K562 (cell line): Measurements from ENCODE around the gene SLC25A29. TPM values are rescaled to one million over a fixed set of nuclear protein-coding genes. Genes with fewer than 3 reads are reported as not detected.
A peak's percentile ranks its signal among the peaks of the same experiment; 100 is the strongest.

Experiments
- CBX8 ChIP-seq: fragments of 200-600 bp; sonication (generic); IDR thresholded peaks from 2 replicates; pipeline ENCODE4 v1.6.1; 2012; ENCODE audit warnings: borderline replicate concordance, mixed run types, low read depth, mild to moderate bottlenecking, moderate library complexity, mixed read lengths, low read length, control low read depth, inconsistent platforms; ENCODE audit not compliant: poor library complexity, severe bottlenecking; ENCODE audit errors: extremely low read depth
- CC2D1A ChIP-seq: fragments of 450-650 bp; IDR thresholded peaks from 2 replicates; pipeline ENCODE4 v1.6.1; 2017; ENCODE audit warnings: mild to moderate bottlenecking
- CEBPB ChIP-seq: fragments of 450-650 bp; IDR thresholded peaks from 2 replicates; pipeline ENCODE4 v1.6.1; 2016; ENCODE audit warnings: missing genetic modification characterization, missing compliant biosample characterization
- CREM ChIP-seq: IDR thresholded peaks from 2 replicates; pipeline ENCODE4 v1.6.1; 2014; ENCODE audit warnings: antibody characterized with exemption, low read depth
- ETV5 ChIP-seq: sonication (generic); formaldehyde crosslinking; IDR thresholded peaks from 2 replicates; pipeline ENCODE4 v1.4.0; 2020; ENCODE audit warnings: low read depth, mild to moderate bottlenecking, missing genetic modification reagents
- FOXM1 ChIP-seq, 2 experiments: fragments of 450-650 bp in 1 of 2; sonication (generic) in 1 of 2; formaldehyde crosslinking in 1 of 2; IDR thresholded peaks; 2 replicates each; pipeline versions ENCODE4 v1.6.1 to v1.9.0; 2017 to 2022; ENCODE audit warnings: low read depth in 2 of 2, mild to moderate bottlenecking in 2 of 2, missing genetic modification reagents in 1 of 2, moderate library complexity in 1 of 2
- KLF1 ChIP-seq: fragments of 450-650 bp; IDR thresholded peaks from 2 replicates; pipeline ENCODE4 v1.6.1; 2016; ENCODE audit warnings: missing genetic modification characterization, missing compliant biosample characterization
- MBD2 ChIP-seq: sonication (generic); IDR thresholded peaks from 2 replicates; pipeline ENCODE4 v1.6.1; 2016; ENCODE audit warnings: low read depth, borderline replicate concordance
- NONO ChIP-seq, 2 experiments: fragments of 200-400 bp in 1 of 2; fragments of 450-650 bp in 1 of 2; formaldehyde crosslinking in 1 of 2; IDR thresholded peaks; 2 replicates each; pipeline ENCODE4 v1.6.1; 2017; ENCODE audit warnings: low read depth in 2 of 2, mild to moderate bottlenecking in 2 of 2, moderate library complexity in 2 of 2, low read length in 1 of 2
- NR2C1 ChIP-seq, 2 experiments: fragments of 450-650 bp; IDR thresholded peaks; 2 replicates each; pipeline ENCODE4 v1.6.1; 2017; ENCODE audit warnings: mild to moderate bottlenecking in 2 of 2, antibody characterized with exemption in 1 of 2, inconsistent platforms in 1 of 2, missing compliant biosample characterization in 1 of 2, missing genetic modification characterization in 1 of 2
- RUNX1 ChIP-seq: sonication (generic); IDR thresholded peaks from 2 replicates; pipeline ENCODE4 v1.6.1; 2016; ENCODE audit warnings: antibody characterized with exemption, low read depth
- SETDB1 ChIP-seq: IDR thresholded peaks from one replicate; pipeline ENCODE4 v1.6.1; 2012; ENCODE audit warnings: low read length, control low read depth, inconsistent platforms
- TCF7L2 ChIP-seq: fragments of 150-350 bp; IDR thresholded peaks from 2 replicates; pipeline ENCODE4 v1.6.1; 2016; ENCODE audit warnings: low read depth, mild to moderate bottlenecking, low read length, moderate library complexity
- ZNF165 ChIP-seq: fragments of 250-450 bp; sonication (Bioruptor Pico); IDR thresholded peaks from 2 replicates; pipeline ENCODE4 v1.4.0; 2020; ENCODE audit warnings: borderline replicate concordance
- ZNF174 ChIP-seq: fragments of 250-450 bp; sonication (Bioruptor Pico); IDR thresholded peaks from 2 replicates; pipeline ENCODE4 v1.4.0; 2020; ENCODE audit warnings: mild to moderate bottlenecking
- polyA plus RNA-seq, 8 experiments: library from polyadenylated mRNA; depleted of rRNA in 4 of 8; stranded (reverse) in 5 of 8; unstranded in 3 of 8; fragments of >200 nt; fragmentation: Nextera tagmentation in 2 of 8; fragmentation: Illumina TruSeq in 1 of 8; extraction: Ambion mirVana in 2 of 8; extraction: Trizol in 1 of 8; gene quantifications; 2 replicates each; pipeline versions ENCODE4 v1.2.1 to v1.2.3, GENCODE V29; 2011 to 2014; ENCODE audit warnings: inconsistent platforms in 1 of 8, missing spikeins in 1 of 8
- total RNA-seq, 7 experiments: library from RNA; depleted of rRNA in 6 of 7; stranded (reverse); fragments of >200 nt in 6 of 7; fragmentation: Illumina TruSeq in 2 of 7; extraction: Trizol in 2 of 7; gene quantifications; 2 replicates each; pipeline versions ENCODE4 v1.2.1 to v1.2.3, GENCODE V29; 2011 to 2021; ENCODE audit warnings: low replicate concordance in 1 of 7
- TF ChIP-seq, protein P1 (sequence below): fragments of 450-650 bp; IDR thresholded peaks from 2 replicates; pipeline ENCODE4 v1.6.1; 2016; ENCODE audit warnings: missing biosample characterization, missing genetic modification characterization
- TF ChIP-seq, protein P2 (sequence below), 3 experiments: fragments of 200-800 bp in 1 of 3; sonication (Bioruptor generic) in 1 of 3; sonication (generic) in 1 of 3; formaldehyde crosslinking in 1 of 3; IDR thresholded peaks; 2 replicates each; pipeline versions ENCODE4 v1.6.1 to v1.8.0; 2016 to 2022; ENCODE audit warnings: mild to moderate bottlenecking in 2 of 3, missing compliant biosample characterization in 2 of 3, missing genetic modification characterization in 2 of 3, missing genetic modification reagents in 1 of 3
- TF ChIP-seq, protein P3 (sequence below): conservative IDR thresholded peaks from 2 replicates; pipeline ENCODE4 v1.6.1; 2011; ENCODE audit warnings: low read depth, mild to moderate bottlenecking, low read length; ENCODE audit not compliant: control insufficient read depth
- TF ChIP-seq, protein P4 (sequence below): fragments of 250-450 bp; sonication (Bioruptor Pico); IDR thresholded peaks from 2 replicates; pipeline ENCODE4 v1.5.0; 2021
- TF ChIP-seq, protein P5 (sequence below): fragments of 450-650 bp; IDR thresholded peaks from one replicate; pipeline ENCODE4 v1.6.1; 2018; ENCODE audit warnings: mild to moderate bottlenecking, moderate library complexity; ENCODE audit not compliant: partially characterized antibody

The SLC25A29 gene
- total and polyA plus RNA-seq, 9 of the 15 experiments (the other 6 are each of a cell fraction or from before 2014, with no cell fraction given) = 0.07 to 17.5 (median 4.8) TPM

DNA sequence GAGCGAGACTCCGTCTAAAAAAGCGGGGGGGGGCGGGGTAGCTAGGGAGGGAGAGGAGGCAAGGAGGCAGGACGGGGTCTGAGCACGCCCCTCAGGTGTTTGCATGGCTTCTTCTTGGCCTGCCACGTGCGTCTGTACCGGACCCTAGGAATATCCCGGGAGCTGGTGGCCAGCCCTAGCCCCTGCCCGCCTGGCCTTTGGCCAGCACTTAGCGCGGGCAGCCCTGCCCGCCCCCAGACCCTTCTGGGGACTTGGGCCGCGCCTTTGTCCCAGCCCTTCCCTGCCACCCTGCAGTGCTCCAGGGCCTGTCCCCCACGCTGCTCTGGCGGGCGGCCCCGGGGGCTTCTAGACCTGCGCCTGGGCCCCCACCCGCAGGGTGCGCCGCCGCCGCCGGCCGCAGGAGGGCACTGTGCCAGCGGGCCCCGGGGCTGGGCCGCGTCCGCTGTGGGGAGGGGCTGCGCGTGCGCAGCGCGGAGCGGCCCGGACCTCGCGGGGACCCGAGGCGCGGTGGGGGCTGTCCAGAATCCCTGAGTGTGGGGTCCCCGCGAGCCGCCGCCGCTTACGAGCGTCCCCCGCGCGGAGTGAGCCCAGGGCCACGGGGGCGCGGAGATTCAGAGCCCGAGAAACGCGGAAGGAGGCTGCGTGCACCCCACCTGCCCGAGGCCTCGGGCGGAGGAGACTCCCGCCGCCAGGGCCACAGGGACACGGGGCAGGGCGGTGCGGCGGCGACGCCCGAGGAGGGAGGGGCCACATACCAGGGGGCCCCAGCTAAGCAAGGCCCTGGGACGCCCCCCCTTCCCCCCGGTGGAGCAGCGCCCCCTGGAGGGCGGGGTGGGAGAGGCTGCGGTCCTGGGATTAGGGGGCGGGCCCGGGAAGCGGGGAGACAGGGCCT is 21.0 kb downstream of the SLC25A29 start (continued):
- TF ChIP-seq, protein P1, sequence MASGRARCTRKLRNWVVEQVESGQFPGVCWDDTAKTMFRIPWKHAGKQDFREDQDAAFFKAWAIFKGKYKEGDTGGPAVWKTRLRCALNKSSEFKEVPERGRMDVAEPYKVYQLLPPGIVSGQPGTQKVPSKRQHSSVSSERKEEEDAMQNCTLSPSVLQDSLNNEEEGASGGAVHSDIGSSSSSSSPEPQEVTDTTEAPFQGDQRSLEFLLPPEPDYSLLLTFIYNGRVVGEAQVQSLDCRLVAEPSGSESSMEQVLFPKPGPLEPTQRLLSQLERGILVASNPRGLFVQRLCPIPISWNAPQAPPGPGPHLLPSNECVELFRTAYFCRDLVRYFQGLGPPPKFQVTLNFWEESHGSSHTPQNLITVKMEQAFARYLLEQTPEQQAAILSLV (tag) = no peak
- TF ChIP-seq MBD2 = no peak
- no peak for TF ChIP-seq CBX8
- peak; percentile 51; the same call in 1 of the 2 replicates for TF ChIP-seq ETV5 (CRISPR knock-in tag)
- TF ChIP-seq, protein P2, sequence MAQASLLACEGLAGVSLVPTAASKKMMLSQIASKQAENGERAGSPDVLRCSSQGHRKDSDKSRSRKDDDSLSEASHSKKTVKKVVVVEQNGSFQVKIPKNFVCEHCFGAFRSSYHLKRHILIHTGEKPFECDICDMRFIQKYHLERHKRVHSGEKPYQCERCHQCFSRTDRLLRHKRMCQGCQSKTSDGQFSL (CRISPR knock-in tag; IDR thresholded peaks at IDR 0.05) = peak; percentile 98
- TF ChIP-seq, protein P2 (tag; IDR thresholded peaks at IDR 0.05) = peak in 1 of 2 experiments; percentile 94; a peak in 2 of 4 replicates
- TF ChIP-seq, protein P3, sequence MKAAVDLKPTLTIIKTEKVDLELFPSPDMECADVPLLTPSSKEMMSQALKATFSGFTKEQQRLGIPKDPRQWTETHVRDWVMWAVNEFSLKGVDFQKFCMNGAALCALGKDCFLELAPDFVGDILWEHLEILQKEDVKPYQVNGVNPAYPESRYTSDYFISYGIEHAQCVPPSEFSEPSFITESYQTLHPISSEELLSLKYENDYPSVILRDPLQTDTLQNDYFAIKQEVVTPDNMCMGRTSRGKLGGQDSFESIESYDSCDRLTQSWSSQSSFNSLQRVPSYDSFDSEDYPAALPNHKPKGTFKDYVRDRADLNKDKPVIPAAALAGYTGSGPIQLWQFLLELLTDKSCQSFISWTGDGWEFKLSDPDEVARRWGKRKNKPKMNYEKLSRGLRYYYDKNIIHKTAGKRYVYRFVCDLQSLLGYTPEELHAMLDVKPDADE = no peak; the same call in 1 of the 2 replicates
- TF ChIP-seq, protein P4, sequence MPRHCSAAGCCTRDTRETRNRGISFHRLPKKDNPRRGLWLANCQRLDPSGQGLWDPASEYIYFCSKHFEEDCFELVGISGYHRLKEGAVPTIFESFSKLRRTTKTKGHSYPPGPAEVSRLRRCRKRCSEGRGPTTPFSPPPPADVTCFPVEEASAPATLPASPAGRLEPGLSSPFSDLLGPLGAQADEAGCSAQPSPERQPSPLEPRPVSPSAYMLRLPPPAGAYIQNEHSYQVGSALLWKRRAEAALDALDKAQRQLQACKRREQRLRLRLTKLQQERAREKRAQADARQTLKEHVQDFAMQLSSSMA = no peak
- TF ChIP-seq KLF1 (tag) = peak; percentile 39; the same call in 1 of the 2 replicates
- TF ChIP-seq RUNX1 = no peak
- TF ChIP-seq ZNF174 = no peak
- peak; percentile 35 to 59; a peak in 3 of 4 replicates for TF ChIP-seq NONO (IDR thresholded peaks at IDR 0.05; ENCODE audit: low read depth in 2 of 2, low read length in 1 of 2)
- TF ChIP-seq ZNF165 = no peak
- peak; percentile 2; the same call in 1 of the 2 replicates for TF ChIP-seq CREM
- TF ChIP-seq CC2D1A = no peak
- TF ChIP-seq NR2C1 (IDR thresholded peaks at IDR 0.05) = no peak
- TF ChIP-seq NR2C1 (tag; IDR thresholded peaks at IDR 0.05) = no peak
- no peak for TF ChIP-seq SETDB1
- no peak for TF ChIP-seq CEBPB (tag)
- no peak for TF ChIP-seq FOXM1 (IDR thresholded peaks at IDR 0.05; ENCODE audit: low read depth)
- TF ChIP-seq FOXM1 (CRISPR knock-in tag; IDR thresholded peaks at IDR 0.05; ENCODE audit: low read depth) = no peak
- no peak for TF ChIP-seq TCF7L2
- TF ChIP-seq, protein P5, sequence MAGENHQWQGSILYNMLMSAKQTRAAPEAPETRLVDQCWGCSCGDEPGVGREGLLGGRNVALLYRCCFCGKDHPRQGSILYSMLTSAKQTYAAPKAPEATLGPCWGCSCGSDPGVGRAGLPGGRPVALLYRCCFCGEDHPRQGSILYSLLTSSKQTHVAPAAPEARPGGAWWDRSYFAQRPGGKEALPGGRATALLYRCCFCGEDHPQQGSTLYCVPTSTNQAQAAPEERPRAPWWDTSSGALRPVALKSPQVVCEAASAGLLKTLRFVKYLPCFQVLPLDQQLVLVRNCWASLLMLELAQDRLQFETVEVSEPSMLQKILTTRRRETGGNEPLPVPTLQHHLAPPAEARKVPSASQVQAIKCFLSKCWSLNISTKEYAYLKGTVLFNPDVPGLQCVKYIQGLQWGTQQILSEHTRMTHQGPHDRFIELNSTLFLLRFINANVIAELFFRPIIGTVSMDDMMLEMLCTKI = no peak
